IPS-20b (cell line): ENCODE data around the gene FSTL4.

ENCODE experiments used
- H3K27ac ChIP-seq: one replicate; pipeline ENCODE4 v1.5.1; 2013; ENCODE audit warnings: low read length
- H3K27me3 ChIP-seq: 2 replicates; pipeline ENCODE4 v1.6.1; 2013; ENCODE audit warnings: mild to moderate bottlenecking, low read length, inconsistent platforms; ENCODE audit not compliant: insufficient read depth
- H3K36me3 ChIP-seq: 2 replicates; pipeline ENCODE4 v1.6.1; 2013; ENCODE audit warnings: low read depth, mild to moderate bottlenecking, inconsistent platforms, low read length, moderate library complexity; ENCODE audit not compliant: insufficient read depth
- H3K4me1 ChIP-seq: 2 replicates; pipeline ENCODE4 v1.6.1; 2013; ENCODE audit warnings: mild to moderate bottlenecking, control low read depth, inconsistent platforms, low read length, moderate library complexity; ENCODE audit not compliant: insufficient read depth
- H3K4me3 ChIP-seq: 2 replicates; pipeline ENCODE4 v1.5.1; 2013; ENCODE audit warnings: mild to moderate bottlenecking, low read length, inconsistent platforms
- H3K9ac ChIP-seq: 2 replicates; pipeline ENCODE4 v1.6.1; 2013; ENCODE audit warnings: low read depth, mild to moderate bottlenecking, inconsistent platforms, low read length, moderate library complexity
- H3K9me3 ChIP-seq: 2 replicates; pipeline ENCODE4 v1.6.1; 2013; ENCODE audit warnings: mild to moderate bottlenecking, low read depth, low read length, inconsistent platforms; ENCODE audit not compliant: insufficient read depth

The FSTL4 gene

GRCh38 chr5:133159543-133159942 is 452.8 kb downstream of the FSTL4 start:
- H3K9me3 ChIP-seq: no peaks in the 10 kb centered on the region
- no peaks in the 10 kb centered on the region for H3K4me1 ChIP-seq
- no peak overlapping the region for H3K27ac ChIP-seq
- H3K36me3 ChIP-seq: no peaks in the 10 kb centered on the region
- H3K4me3 ChIP-seq: no peak overlapping the region
- no peak overlapping the region for H3K9ac ChIP-seq
- H3K27me3 ChIP-seq: no peaks in the 10 kb centered on the region

DNA sequence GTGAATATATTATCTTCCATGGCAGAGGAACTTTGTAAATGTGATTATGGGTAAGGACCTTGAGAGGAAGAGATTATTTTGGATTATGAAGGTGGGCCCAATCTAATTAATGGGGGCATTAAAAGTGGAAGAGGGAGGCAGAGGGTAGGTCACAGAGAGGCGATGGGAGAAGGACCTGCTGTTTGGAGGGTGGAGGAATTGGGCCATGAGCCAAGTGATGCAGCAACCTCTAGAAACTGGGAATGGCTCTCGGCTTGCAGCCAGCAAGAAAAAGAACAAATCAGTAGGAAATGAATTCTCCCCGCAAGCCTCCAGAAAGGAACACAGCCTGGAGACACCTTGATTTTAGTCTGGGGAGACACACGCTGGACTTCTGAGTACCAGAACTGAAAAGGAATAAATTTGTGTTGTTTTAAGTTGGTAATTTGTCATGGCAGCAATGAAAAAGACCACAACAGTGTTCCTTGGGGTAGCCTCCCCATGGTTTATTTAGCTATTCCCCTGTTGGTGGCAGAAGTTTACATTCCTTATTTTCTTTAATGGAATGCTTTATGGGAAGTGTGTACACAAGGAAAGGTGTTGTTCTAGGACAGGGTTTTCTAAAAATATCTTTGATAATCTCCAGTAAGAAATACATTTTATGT is 456.9 kb downstream of the FSTL4 start:
- H3K4me1 ChIP-seq: no peaks in the 10 kb centered on the region
- no peaks in the 10 kb centered on the region for H3K9me3 ChIP-seq
- no peaks in the 10 kb centered on the region for H3K27me3 ChIP-seq
- H3K9ac ChIP-seq: no peak overlapping the region
- H3K27ac ChIP-seq: no peak overlapping the region
- H3K4me3 ChIP-seq: no peak overlapping the region
- H3K36me3 ChIP-seq: no peaks in the 10 kb centered on the region

- Histone ChIP-seq H3K9me3 (no peaks in the 10 kb centered on the region), H3K4me3 (no peak overlapping the region), H3K27ac (no peak overlapping the region), H3K9ac (no peak overlapping the region), H3K27me3 (no peaks in the 10 kb centered on the region), H3K36me3 (no peaks in the 10 kb centered on the region), H3K4me1 (no peaks in the 10 kb centered on the region)
Measured at GRCh38 chr5:133154274-133155075, 457.9 kb downstream of the FSTL4 start.

DNA sequence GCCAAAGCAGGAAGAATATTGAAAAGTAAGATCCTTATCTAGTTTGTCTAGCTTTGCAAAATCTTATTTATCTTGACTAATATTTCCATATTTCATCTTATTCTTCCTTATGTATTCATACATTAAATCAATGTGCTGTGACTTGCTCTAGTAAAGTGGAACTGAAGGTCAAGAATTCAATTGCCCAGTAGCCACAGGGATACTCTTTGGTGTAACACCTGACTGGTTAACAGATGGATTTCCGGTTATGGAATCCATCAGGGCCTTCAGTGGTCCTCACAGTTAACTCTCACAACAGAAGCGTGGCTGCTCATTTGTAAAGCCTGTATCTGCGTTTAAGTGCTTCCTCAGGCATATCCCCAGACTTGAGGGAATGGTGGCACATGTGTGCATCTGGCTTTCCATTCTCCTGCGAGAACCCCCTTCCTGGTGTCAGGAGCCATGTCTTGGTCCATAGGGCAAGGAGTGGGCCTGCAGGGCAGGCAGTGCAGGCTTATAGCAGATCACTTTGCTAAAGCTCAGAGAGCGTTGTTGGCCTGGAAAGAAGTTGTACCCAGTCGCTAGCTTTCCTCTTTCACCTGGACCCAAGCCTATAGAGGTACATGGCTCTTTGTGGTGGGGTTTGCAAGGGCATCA is 461.3 kb downstream of the FSTL4 start:
- H3K36me3 ChIP-seq: no peaks in the 10 kb centered on the region
- H3K4me3 ChIP-seq: no peak overlapping the region
- no peaks in the 10 kb centered on the region for H3K9me3 ChIP-seq
- no peak overlapping the region for H3K9ac ChIP-seq
- H3K4me1 ChIP-seq: no peaks in the 10 kb centered on the region
- H3K27me3 ChIP-seq: no peaks in the 10 kb centered on the region
- H3K27ac ChIP-seq: no peak overlapping the region

DNA sequence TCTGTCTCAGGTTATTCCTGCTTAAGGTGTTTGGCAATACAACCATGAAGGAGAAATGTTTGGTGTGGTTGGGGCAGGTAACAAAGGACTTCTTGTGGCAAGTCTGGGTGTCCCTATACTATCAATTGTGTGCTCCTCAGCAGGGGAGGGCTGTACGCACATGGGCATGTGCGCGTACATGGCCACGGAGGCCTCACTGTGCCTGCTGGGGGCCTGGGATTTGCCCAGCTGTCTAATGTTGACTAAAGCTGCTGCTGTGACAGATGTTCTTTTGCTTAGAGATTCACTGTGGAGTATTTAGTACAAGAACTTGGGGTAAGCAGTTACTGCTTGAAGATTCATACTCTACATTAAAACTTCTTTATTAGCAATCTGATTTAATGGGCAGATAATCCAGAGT is 463.0 kb downstream of the FSTL4 start:
- H3K9me3 ChIP-seq: no peaks in the 10 kb centered on the region
- H3K36me3 ChIP-seq: no peaks in the 10 kb centered on the region
- no peaks in the 10 kb centered on the region for H3K27me3 ChIP-seq
- no peak overlapping the region for H3K27ac ChIP-seq
- H3K4me3 ChIP-seq: no peak overlapping the region
- H3K4me1 ChIP-seq: no peaks in the 10 kb centered on the region
- no peak overlapping the region for H3K9ac ChIP-seq

DNA sequence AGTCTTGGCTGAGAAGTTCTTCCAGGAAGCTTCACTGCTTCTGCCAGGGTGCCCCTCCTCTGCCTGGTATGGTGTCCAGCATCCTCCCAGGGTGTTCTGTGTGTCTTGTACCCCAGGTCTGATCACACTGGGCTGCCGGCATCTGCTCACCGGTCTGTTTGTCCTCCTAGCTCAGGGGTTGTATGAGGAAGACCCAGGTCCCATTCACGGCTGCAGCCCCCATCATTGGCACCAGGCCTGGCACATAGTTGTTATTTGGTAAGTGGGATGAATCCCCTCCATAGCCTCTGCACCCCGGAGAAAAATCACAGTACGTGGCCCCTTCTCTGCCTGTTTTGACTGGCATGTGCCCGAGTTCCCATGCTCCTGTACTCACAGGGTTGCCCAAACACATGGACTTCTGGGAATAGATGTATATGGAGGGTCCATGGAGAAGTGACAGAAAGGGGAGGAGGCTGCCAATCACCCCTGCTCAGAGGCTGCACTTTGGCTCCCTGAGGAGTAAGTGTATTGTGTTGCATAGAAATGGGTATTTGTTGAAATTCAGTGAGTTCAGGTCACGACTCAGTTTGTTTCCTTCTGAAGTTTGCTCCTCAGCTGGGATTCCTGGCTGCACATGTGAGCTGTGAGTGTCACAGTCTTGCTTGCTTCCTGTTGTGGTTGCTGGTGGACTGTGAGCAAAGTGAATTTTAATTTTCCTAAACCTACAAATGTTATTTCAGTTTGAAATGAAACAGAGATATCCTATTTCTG is 464.4 kb downstream of the FSTL4 start:
- no peaks in the 10 kb centered on the region for H3K9me3 ChIP-seq
- H3K9ac ChIP-seq: no peak overlapping the region
- H3K4me3 ChIP-seq: no peak overlapping the region
- H3K36me3 ChIP-seq: no peaks in the 10 kb centered on the region
- H3K4me1 ChIP-seq: no peaks in the 10 kb centered on the region
- H3K27ac ChIP-seq: no peak overlapping the region
- H3K27me3 ChIP-seq: no peaks in the 10 kb centered on the region

- Histone ChIP-seq H3K9ac (no peak overlapping the region), H3K4me3 (no peak overlapping the region), H3K4me1 (no peaks in the 10 kb centered on the region), H3K9me3 (no peaks in the 10 kb centered on the region), H3K27ac (no peak overlapping the region), H3K36me3 (no peaks in the 10 kb centered on the region), H3K27me3 (no peaks in the 10 kb centered on the region)
Measured at GRCh38 chr5:133147411-133147810, 464.9 kb downstream of the FSTL4 start.
